Fibroblast of lung (primary cell): ENCODE data around the gene SLC6A1.

Experiments used
- EZH2 ChIP-seq: IDR thresholded peaks from 2 replicates; pipeline ENCODE4 v1.5.1; 2012; ENCODE audit warnings: low read length, control low read depth, mild to moderate bottlenecking; ENCODE audit errors: missing control alignments
- TF ChIP-seq, protein P1 (sequence below), 2 donors: IDR thresholded peaks in 1 of 2; conservative IDR thresholded peaks in 1 of 2; 1 replicate in 1 of 2; 2 replicates in 1 of 2; pipeline ENCODE4 v1.5.1; 2011 to 2012; ENCODE audit warnings: low read length in 2 of 2, control low read depth in 1 of 2, inconsistent platforms in 1 of 2, low read depth in 1 of 2, mild to moderate bottlenecking in 1 of 2

DNA sequence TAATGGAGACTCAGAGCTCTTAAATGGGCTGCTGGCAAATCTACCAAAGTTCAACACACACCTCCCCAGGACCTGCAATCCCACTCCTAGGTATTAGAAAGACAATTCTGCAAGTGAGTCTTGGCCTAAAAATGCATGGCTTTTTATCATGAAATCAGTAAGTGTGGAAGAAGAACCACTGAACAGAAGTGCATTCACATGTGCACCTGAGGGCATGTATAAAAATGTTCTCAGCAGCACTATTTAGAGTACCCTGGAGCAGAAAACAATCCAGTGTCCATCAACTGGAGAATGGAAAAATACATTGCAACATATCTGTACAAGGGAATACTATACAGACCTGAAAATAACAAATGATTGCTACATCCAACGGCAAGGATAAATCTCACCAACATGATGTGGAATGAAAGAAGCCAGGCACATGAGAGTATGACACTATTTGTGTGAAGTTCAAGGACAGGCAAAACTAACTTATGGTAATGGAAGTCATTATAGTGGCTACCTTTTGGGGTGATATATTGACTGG, 8.1 kb upstream of the SLC6A1 start:
- TF ChIP-seq, protein P1, sequence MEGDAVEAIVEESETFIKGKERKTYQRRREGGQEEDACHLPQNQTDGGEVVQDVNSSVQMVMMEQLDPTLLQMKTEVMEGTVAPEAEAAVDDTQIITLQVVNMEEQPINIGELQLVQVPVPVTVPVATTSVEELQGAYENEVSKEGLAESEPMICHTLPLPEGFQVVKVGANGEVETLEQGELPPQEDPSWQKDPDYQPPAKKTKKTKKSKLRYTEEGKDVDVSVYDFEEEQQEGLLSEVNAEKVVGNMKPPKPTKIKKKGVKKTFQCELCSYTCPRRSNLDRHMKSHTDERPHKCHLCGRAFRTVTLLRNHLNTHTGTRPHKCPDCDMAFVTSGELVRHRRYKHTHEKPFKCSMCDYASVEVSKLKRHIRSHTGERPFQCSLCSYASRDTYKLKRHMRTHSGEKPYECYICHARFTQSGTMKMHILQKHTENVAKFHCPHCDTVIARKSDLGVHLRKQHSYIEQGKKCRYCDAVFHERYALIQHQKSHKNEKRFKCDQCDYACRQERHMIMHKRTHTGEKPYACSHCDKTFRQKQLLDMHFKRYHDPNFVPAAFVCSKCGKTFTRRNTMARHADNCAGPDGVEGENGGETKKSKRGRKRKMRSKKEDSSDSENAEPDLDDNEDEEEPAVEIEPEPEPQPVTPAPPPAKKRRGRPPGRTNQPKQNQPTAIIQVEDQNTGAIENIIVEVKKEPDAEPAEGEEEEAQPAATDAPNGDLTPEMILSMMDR (conservative IDR thresholded peaks at IDR 0.05 in 1 of 2, IDR thresholded peaks at IDR 0.05 in 1 of 2; ENCODE audit: low read depth in 1 of 2, low read length in 2 of 2) = no peak
- no peak for TF ChIP-seq EZH2
